Bronchial epithelial cell (primary cell): ENCODE results near the gene C3orf85. TPM values are rescaled to one million over a fixed set of nuclear protein-coding genes. Genes with fewer than 3 reads are reported as not detected.

ENCODE experiments used
- DNase-seq: peaks from one replicate; pipeline ENCODE4 v3.0.0-alpha.2; 2010; ENCODE audit warnings: low read depth
- FAIRE-seq: peaks from 2 replicates; lab custom pipeline; 2011; peaks lifted over from hg19 to GRCh38; lab: Jason Lieb, UNC
- H3K27me3 ChIP-seq: 2 replicates; pipeline ENCODE4 v1.5.1; 2011; ENCODE audit warnings: low read length; ENCODE audit not compliant: control insufficient read depth, insufficient read depth
- H3K36me3 ChIP-seq: 2 replicates; pipeline ENCODE4 v1.5.1; 2011; ENCODE audit warnings: low read length; ENCODE audit not compliant: control insufficient read depth, insufficient read depth
- H3K4me3 ChIP-seq: 2 replicates; pipeline ENCODE4 v1.5.1; 2011; ENCODE audit warnings: mild to moderate bottlenecking, low read depth, low read length, control low read depth
- CTCF ChIP-seq: IDR thresholded peaks from 2 replicates; pipeline ENCODE4 v1.5.1; 2011; ENCODE audit warnings: mild to moderate bottlenecking, moderate library complexity, low read length, control low read depth, inconsistent platforms; ENCODE audit not compliant: insufficient read depth, severe bottlenecking
- total RNA-seq: library from RNA; depleted of rRNA; stranded (reverse); fragments of >200 nt; gene quantifications from 2 replicates; pipeline ENCODE4 v1.2.1, GENCODE V29; 2014

C3orf85 gene
- total RNA-seq, 1 donor from 2014 or later: not detected

GRCh38 chr3:109137761-109138160 lies 1.2 kb downstream of the C3orf85 start:
- FAIRE-seq: no peak
- H3K36me3 ChIP-seq: no peaks in the 10 kb centered on the region
- DNase-seq: no peak

GRCh38 chr3:109140318-109140717 lies 3.8 kb downstream of the C3orf85 start:
- no peak overlapping the region for H3K4me3 ChIP-seq
- H3K36me3 ChIP-seq: no peaks in the 10 kb centered on the region
- no peaks in the 10 kb centered on the region for H3K27me3 ChIP-seq
- TF ChIP-seq CTCF: no peak
- DNase-seq: no peak
- no peak for FAIRE-seq

More at GRCh38 chr3:109137761-109138160, 1.2 kb downstream of the C3orf85 start:
- Histone ChIP-seq H3K4me3 (no peak overlapping the region), H3K27me3 (no peaks in the 10 kb centered on the region)
- TF ChIP-seq CTCF: no peak

GRCh38 chr3:109143646-109144045 lies 7.1 kb downstream of the C3orf85 start:
- Histone ChIP-seq H3K4me3 (no peak overlapping the region), H3K36me3 (no peaks in the 10 kb centered on the region), H3K27me3 (no peaks in the 10 kb centered on the region)
- DNase-seq (no peak), FAIRE-seq (no peak)
- no peak for TF ChIP-seq CTCF

GRCh38 chr3:109149078-109149477 lies 12.6 kb downstream of the C3orf85 start:
- TF ChIP-seq CTCF: no peak

GRCh38 chr3:109152320-109152719 lies 15.8 kb downstream of the C3orf85 start:
- Histone ChIP-seq H3K4me3 (no peak overlapping the region), H3K36me3 (no peaks in the 10 kb centered on the region), H3K27me3 (no peaks in the 10 kb centered on the region)
- DNase-seq (no peak), FAIRE-seq (no peak)
- TF ChIP-seq CTCF: no peak

More at GRCh38 chr3:109149078-109149477, 12.6 kb downstream of the C3orf85 start:
- Histone ChIP-seq H3K4me3 (no peak overlapping the region), H3K27me3 (no peaks in the 10 kb centered on the region), H3K36me3 (no peaks in the 10 kb centered on the region)
- no peak for DNase-seq
- no peak for FAIRE-seq

GRCh38 chr3:109154979-109155378 lies 18.5 kb downstream of the C3orf85 start:
- no peak overlapping the region for H3K4me3 ChIP-seq
- H3K36me3 ChIP-seq: no peaks in the 10 kb centered on the region
- TF ChIP-seq CTCF: no peak
- FAIRE-seq (no peak), DNase-seq (no peak)
- no peaks in the 10 kb centered on the region for H3K27me3 ChIP-seq
